SH-SY5Y (cell line): Measurements from ENCODE around the gene FSD1.

ENCODE experiments used
- GATA2 ChIP-seq: IDR thresholded peaks from 2 replicates; pipeline ENCODE4 v1.6.1; 2011; ENCODE audit warnings: mild to moderate bottlenecking, low read depth, low read length
- GATA3 ChIP-seq: IDR thresholded peaks from 2 replicates; pipeline ENCODE4 v1.6.1; 2011; ENCODE audit warnings: low read depth, mild to moderate bottlenecking, low read length, moderate library complexity

Gene FSD1

GRCh38 chr19:4342615-4343369 is 38.4 kb downstream of the FSD1 start:
- TF ChIP-seq GATA2 (no peak), GATA3 (no peak)

- TF ChIP-seq GATA2 (no peak), GATA3 (no peak)
Observed at GRCh38 chr19:4343370-4344307, 39.2 kb downstream of the FSD1 start, which contains the start of gene MPND. TSS of gene MPND (plus strand) at chr19:4343562. CDS start at chr19:4343594, 32 bp downstream.

GRCh38 chr19:4345342-4346019 is 41.1 kb downstream of the FSD1 start:
- TF ChIP-seq GATA3: no peak
- TF ChIP-seq GATA2: no peak

GRCh38 chr19:4346020-4346383 is 41.6 kb downstream of the FSD1 start:
- TF ChIP-seq GATA2: no peak
- no peak for TF ChIP-seq GATA3

- TF ChIP-seq GATA3 (no peak), GATA2 (no peak)
Observed at GRCh38 chr19:4347521-4347920, 43.1 kb downstream of the FSD1 start.

- TF ChIP-seq GATA3 (no peak), GATA2 (no peak)
Observed at GRCh38 chr19:4350111-4350510, 45.7 kb downstream of the FSD1 start.

- no peak for TF ChIP-seq GATA2
- TF ChIP-seq GATA3: no peak
Observed at GRCh38 chr19:4350726-4351125, 46.3 kb downstream of the FSD1 start.

- TF ChIP-seq GATA3: no peak
- no peak for TF ChIP-seq GATA2
Observed at GRCh38 chr19:4352701-4353121, 48.3 kb downstream of the FSD1 start.

- TF ChIP-seq GATA3: no peak
- no peak for TF ChIP-seq GATA2
Observed at GRCh38 chr19:4354282-4354681, 49.9 kb downstream of the FSD1 start.

GRCh38 chr19:4354897-4355296 is 50.5 kb downstream of the FSD1 start:
- TF ChIP-seq GATA2 (no peak), GATA3 (no peak)

GRCh38 chr19:4357095-4357797 is 52.8 kb downstream of the FSD1 start:
- TF ChIP-seq GATA3 (no peak), GATA2 (no peak)

GRCh38 chr19:4357921-4358326 is 53.5 kb downstream of the FSD1 start:
- TF ChIP-seq GATA2: no peak
- no peak for TF ChIP-seq GATA3

GRCh38 chr19:4358709-4359626 is 54.6 kb downstream of the FSD1 start:
- no peak for TF ChIP-seq GATA3
- TF ChIP-seq GATA2: no peak

- no peak for TF ChIP-seq GATA2
- no peak for TF ChIP-seq GATA3
Observed at GRCh38 chr19:4359627-4360000, 55.2 kb downstream of the FSD1 start.
